Muscle layer of duodenum (tissue), 2 donors: ENCODE data around the gene DNAAF3.

Source experiments
- H3K27ac ChIP-seq: one replicate; pipeline ENCODE4 v1.7.0; 2013; ENCODE audit warnings: mild to moderate bottlenecking, low read length
- H3K27me3 ChIP-seq: one replicate; pipeline ENCODE4 v1.7.0; 2013; ENCODE audit warnings: low read depth, mild to moderate bottlenecking, control low read depth, low read length
- H3K36me3 ChIP-seq, 2 donors: one replicate each; pipeline ENCODE4 v1.7.0; 2013; ENCODE audit warnings: low read length in 2 of 2, control low read depth in 1 of 2, mild to moderate bottlenecking in 1 of 2; ENCODE audit not compliant: insufficient read depth in 2 of 2, control insufficient read depth in 1 of 2
- H3K4me1 ChIP-seq, 2 donors: one replicate each; pipeline ENCODE4 v1.7.0; 2013; ENCODE audit warnings: low read length in 2 of 2, mild to moderate bottlenecking in 2 of 2, control low read depth in 1 of 2, moderate library complexity in 1 of 2; ENCODE audit not compliant: insufficient read depth in 2 of 2, control insufficient read depth in 1 of 2
- H3K4me3 ChIP-seq, 2 donors: one replicate each; pipeline ENCODE4 v1.7.0; 2013; ENCODE audit warnings: low read length in 2 of 2, low read depth in 1 of 2, mild to moderate bottlenecking in 1 of 2
- H3K9me3 ChIP-seq, 2 donors: one replicate each; pipeline ENCODE4 v1.7.0; 2013; ENCODE audit warnings: low read length in 2 of 2, control low read depth in 1 of 2, mild to moderate bottlenecking in 1 of 2; ENCODE audit not compliant: control insufficient read depth in 1 of 2
- donor health status: healthy.

The DNAAF3 gene

GRCh38 chr19:55131421-55131820, 35.0 kb downstream of the DNAAF3 start:
- H3K9me3 ChIP-seq: no peaks in the 10 kb centered on the region
- no peak overlapping the region for H3K4me3 ChIP-seq
- H3K27ac ChIP-seq: no peak overlapping the region
- H3K4me1 ChIP-seq: no peaks in the 10 kb centered on the region
- H3K36me3 ChIP-seq: no peaks in the 10 kb centered on the region
- H3K27me3 ChIP-seq: peaks cover 6% of the 10 kb centered on the region

- no peaks in the 10 kb centered on the region for H3K36me3 ChIP-seq
- H3K27ac ChIP-seq: no peak overlapping the region
- no peak overlapping the region for H3K4me3 ChIP-seq
- no peaks in the 10 kb centered on the region for H3K9me3 ChIP-seq
- H3K4me1 ChIP-seq: peaks cover 10 to 34% of the 10 kb centered on the region in 2 donors
- H3K27me3 ChIP-seq: no peaks in the 10 kb centered on the region
Measured at GRCh38 chr19:55119053-55119452, 47.4 kb downstream of the DNAAF3 start.

GRCh38 chr19:55118401-55118991, 47.9 kb downstream of the DNAAF3 start:
- Histone ChIP-seq H3K27ac (no peak overlapping the region), H3K27me3 (no peaks in the 10 kb centered on the region), H3K36me3 (no peaks in the 10 kb centered on the region), H3K4me1 (peaks cover 10 to 39% of the 10 kb centered on the region in 2 donors), H3K4me3 (peak overlapping the region; percentile 66 to 78), H3K9me3 (no peaks in the 10 kb centered on the region)

- Histone ChIP-seq H3K27me3 (no peaks in the 10 kb centered on the region), H3K4me3 (peak overlapping the region; percentile 66 to 78), H3K4me1 (peaks cover 14 to 46% of the 10 kb centered on the region in 2 donors), H3K36me3 (no peaks in the 10 kb centered on the region), H3K27ac (peak overlapping the region; percentile 74), H3K9me3 (no peaks in the 10 kb centered on the region)
Measured at GRCh38 chr19:55117663-55118391, 48.6 kb downstream of the DNAAF3 start.

GRCh38 chr19:55116859-55117662, 49.4 kb downstream of the DNAAF3 start, which contains the start of gene PPP1R12C:
PPP1R12C (minus strand) TSS chr19:55117637; CDS start chr19:55117543, 94 bp downstream.
- Histone ChIP-seq H3K27me3 (no peaks in the 10 kb centered on the region), H3K4me1 (peaks cover 15 to 52% of the 10 kb centered on the region in 2 donors), H3K4me3 (peak within 1 kb of the TSS; percentile 92 to 97), H3K36me3 (no peaks in the 10 kb centered on the region), H3K27ac (peak within 1 kb of the TSS; percentile 90), H3K9me3 (no peaks in the 10 kb centered on the region)

- no peaks in the 10 kb centered on the region for H3K9me3 ChIP-seq
- peaks cover 15 to 52% of the 10 kb centered on the region in 2 donors for H3K4me1 ChIP-seq
- no peaks in the 10 kb centered on the region for H3K36me3 ChIP-seq
- H3K27ac ChIP-seq: peak overlapping the region; percentile 90
- no peaks in the 10 kb centered on the region for H3K27me3 ChIP-seq
- peak overlapping the region; percentile 92 to 97 for H3K4me3 ChIP-seq
Measured at GRCh38 chr19:55116232-55116858, 50.1 kb downstream of the DNAAF3 start.

GRCh38 chr19:55115446-55116065, 50.9 kb downstream of the DNAAF3 start:
- H3K36me3 ChIP-seq: peaks cover 0 to under 1% of the 10 kb centered on the region in 2 donors
- H3K4me3 ChIP-seq: peak overlapping the region; percentile 92 to 97
- H3K27ac ChIP-seq: peak overlapping the region; percentile 90
- no peaks in the 10 kb centered on the region for H3K27me3 ChIP-seq
- H3K9me3 ChIP-seq: no peaks in the 10 kb centered on the region
- peaks cover 15 to 54% of the 10 kb centered on the region in 2 donors for H3K4me1 ChIP-seq

- no peaks in the 10 kb centered on the region for H3K27me3 ChIP-seq
- H3K4me3 ChIP-seq: peak overlapping the region in 1 of 2 donors; percentile 97
- H3K9me3 ChIP-seq: no peaks in the 10 kb centered on the region
- peaks cover 15 to 58% of the 10 kb centered on the region in 2 donors for H3K4me1 ChIP-seq
- H3K27ac ChIP-seq: peak overlapping the region; percentile 90
- peaks cover 0 to 9% of the 10 kb centered on the region in 2 donors for H3K36me3 ChIP-seq
Measured at GRCh38 chr19:55114566-55115145, 51.8 kb downstream of the DNAAF3 start.

- Histone ChIP-seq H3K4me1 (peaks cover 15 to 60% of the 10 kb centered on the region in 2 donors), H3K27me3 (no peaks in the 10 kb centered on the region), H3K36me3 (peaks cover 0 to 16% of the 10 kb centered on the region in 2 donors), H3K9me3 (no peaks in the 10 kb centered on the region), H3K4me3 (peak overlapping the region in 1 of 2 donors; percentile 97), H3K27ac (peak overlapping the region; percentile 85)
Measured at GRCh38 chr19:55113570-55114039, 52.8 kb downstream of the DNAAF3 start.
